ENCODE data around the gene SMIM31. TPM values are rescaled to one million over a fixed set of nuclear protein-coding genes. Genes with fewer than 3 reads are reported as not detected.
A peak's percentile ranks its signal among the peaks of the same experiment; 100 is the strongest.

SMIM31 gene
- total RNA-seq, 1 experiment from 2014 or later: not detected

GRCh38 chr4:164783976-164784375 lies 30.0 kb downstream of the SMIM31 start:
- Histone ChIP-seq H3K36me3 (ENCODE audit: control insufficient read depth in 1 of 2, insufficient read depth in 2 of 2, low read length in 2 of 2) (no peaks in the 10 kb centered on the region), H4K20me1 (ENCODE audit: insufficient read depth) (no peaks in the 10 kb centered on the region), H3K4me3 (replicated peaks in 1 of 2; ENCODE audit: low read depth in 1 of 2, low read length in 2 of 2) (no peak overlapping the region), H3K9me3 (ENCODE audit: control insufficient read depth in 1 of 2, insufficient read depth in 1 of 2, low read depth in 1 of 2, low read length in 2 of 2) (no peaks in the 10 kb centered on the region), H3K9me2 (ENCODE audit: insufficient read depth) (no peaks in the 10 kb centered on the region), H3K4me1 (ENCODE audit: control insufficient read depth in 1 of 2, insufficient read depth in 2 of 2, low read length in 2 of 2) (no peaks in the 10 kb centered on the region), H3K4me2 (ENCODE audit: low read length) (no peak overlapping the region), H3K27me3 (ENCODE audit: insufficient read depth, low read length) (no peaks in the 10 kb centered on the region), H3K79me2 (ENCODE audit: insufficient read depth, low read length) (no peaks in the 10 kb centered on the region), H3K9ac (ENCODE audit: low read length) (no peak overlapping the region), H2AFZ (ENCODE audit: low read depth, low read length, poor library complexity, severe bottlenecking) (peak overlapping the region; percentile 26), H3K27ac (ENCODE audit: low read depth, low read length) (no peak overlapping the region)
- ATAC-seq (no peak), DNase-seq (ENCODE audit: low read depth, low spot score) (no peak)
- CTCF ChIA-PET: no interaction called here
- TF ChIP-seq TCF7L2 (IDR thresholded peaks at IDR 0.05; ENCODE audit: borderline replicate concordance, extremely low read depth, insufficient read depth, insufficient read length) (no peak), ATF3 (IDR thresholded peaks at IDR 0.05) (no peak), ZNF274 (IDR thresholded peaks at IDR 0.05; ENCODE audit: low read depth, low read length) (no peak), EZH2 (IDR thresholded peaks at IDR 0.05) (no peak), ZFX (IDR thresholded peaks at IDR 0.05) (no peak), ZBTB33 (IDR thresholded peaks at IDR 0.05; ENCODE audit: extremely low read depth, insufficient replicate concordance, low read length) (no peak), EZH2phosphoT487 (IDR thresholded peaks at IDR 0.05; ENCODE audit: borderline replicate concordance) (no peak)
- intact Hi-C loops (cut with micrococcal nuclease): no loop called here
- RAD21 ChIA-PET (ENCODE audit: low non-redundant PET in 1 of 2, low total read pairs in 2 of 2, uncharacterized antibody in 2 of 2, unreplicated experiment in 2 of 2): no interaction called here
- POLR2A ChIA-PET: no interaction called here
- BruUV-seq (replicated peaks): no TSS peak

- no peak for TF ChIP-seq SRF (IDR thresholded peaks at IDR 0.05; ENCODE audit: low read depth)
- no peak for TF ChIP-seq ATF3 (IDR thresholded peaks at IDR 0.05)
- TF ChIP-seq TCF7L2 (IDR thresholded peaks at IDR 0.05; ENCODE audit: borderline replicate concordance, extremely low read depth, insufficient read depth, insufficient read length): no peak
- TF ChIP-seq CTCF (IDR thresholded peaks at IDR 0.05 in 2 of 3, conservative IDR thresholded peaks at IDR 0.05 in 1 of 3; ENCODE audit: borderline replicate concordance in 1 of 3, insufficient read depth in 1 of 3, low read depth in 2 of 3, low read length in 2 of 3): no peak
- no peak for TF ChIP-seq RAD21 (IDR thresholded peaks at IDR 0.05; ENCODE audit: low read depth)
- no peak for TF ChIP-seq CEBPB (IDR thresholded peaks at IDR 0.05; ENCODE audit: low read depth)
- TF ChIP-seq CBX3 (IDR thresholded peaks at IDR 0.05; ENCODE audit: low read depth): no peak
- no peak for TF ChIP-seq ZFX (IDR thresholded peaks at IDR 0.05)
- no peak for TF ChIP-seq ZNF274 (IDR thresholded peaks at IDR 0.05; ENCODE audit: low read depth, low read length)
- no peak for TF ChIP-seq FOSL1 (IDR thresholded peaks at IDR 0.05; ENCODE audit: low read depth)
- no peak for TF ChIP-seq SP1 (IDR thresholded peaks at IDR 0.05; ENCODE audit: low read depth)
- no peak for TF ChIP-seq ELF1 (IDR thresholded peaks at IDR 0.05; ENCODE audit: borderline replicate concordance, low read depth)
- no peak for TF ChIP-seq EZH2 (IDR thresholded peaks at IDR 0.05)
- TF ChIP-seq YY1 (IDR thresholded peaks at IDR 0.05; ENCODE audit: extremely low read depth, insufficient replicate concordance, low read depth, low read length): no peak
- ChIA-PET RAD21 (ENCODE audit: low non-redundant PET in 1 of 2, low total read pairs in 2 of 2, uncharacterized antibody in 2 of 2, unreplicated experiment in 2 of 2) (no interaction called here), CTCF (no interaction called here), POLR2A (no interaction called here)
- no peaks in the 10 kb centered on the region for H3K4me1 ChIP-seq (ENCODE audit: control insufficient read depth in 1 of 2, insufficient read depth in 2 of 2, low read length in 2 of 2)
- no peaks in the 10 kb centered on the region for H3K36me3 ChIP-seq (ENCODE audit: control insufficient read depth in 1 of 2, insufficient read depth in 2 of 2, low read length in 2 of 2)
- H3K9ac ChIP-seq (ENCODE audit: low read length): no peak overlapping the region
- H3K27me3 ChIP-seq (ENCODE audit: insufficient read depth, low read length): no peaks in the 10 kb centered on the region
- no peaks in the 10 kb centered on the region for H4K20me1 ChIP-seq (ENCODE audit: insufficient read depth)
- no peaks in the 10 kb centered on the region for H3K9me3 ChIP-seq (ENCODE audit: control insufficient read depth in 1 of 2, insufficient read depth in 1 of 2, low read depth in 1 of 2, low read length in 2 of 2)
- no peak overlapping the region for H3K27ac ChIP-seq (ENCODE audit: low read depth, low read length)
- H3K4me2 ChIP-seq (ENCODE audit: low read length): no peak overlapping the region
- no peaks in the 10 kb centered on the region for H3K9me2 ChIP-seq (ENCODE audit: insufficient read depth)
- intact Hi-C loops (cut with micrococcal nuclease): no loop called here
- ATAC-seq: no peak
- no peaks in the 10 kb centered on the region for H3K79me2 ChIP-seq (ENCODE audit: insufficient read depth, low read length)
- DNase-seq (ENCODE audit: low read depth, low spot score): no peak
- H2AFZ ChIP-seq (ENCODE audit: low read depth, low read length, poor library complexity, severe bottlenecking): no peak overlapping the region
- BruUV-seq (replicated peaks): no TSS peak
- no peak overlapping the region for H3K4me3 ChIP-seq (replicated peaks in 1 of 2; ENCODE audit: low read depth in 1 of 2, low read length in 2 of 2)
These were observed 35.1 kb downstream of the SMIM31 start for GRCh38 chr4:164789047-164789446.

Measured in HCT116 (cell line).